NB4 (cell line): Measurements from ENCODE around the gene LDLRAD4.

ENCODE experiments used
- DNase-seq: peaks from one replicate; pipeline ENCODE4 v3.0.0; 2010; ENCODE audit warnings: low read depth
- H3K4me3 ChIP-seq: one replicate; pipeline ENCODE4 v1.5.1; 2011; ENCODE audit warnings: mild to moderate bottlenecking, low read depth, low read length, moderate library complexity
- CTCF ChIP-seq: IDR thresholded peaks from one replicate; pipeline ENCODE4 v1.5.1; 2012; ENCODE audit warnings: low read depth, low read length
- MAX ChIP-seq: IDR thresholded peaks from 2 replicates; pipeline ENCODE4 v1.6.1; 2011; ENCODE audit warnings: low read depth, low read length
- MYC ChIP-seq: IDR thresholded peaks from 2 replicates; pipeline ENCODE4 v1.6.1; 2011; ENCODE audit warnings: low read depth, low read length
- POLR2A ChIP-seq: IDR thresholded peaks from 2 replicates; pipeline ENCODE4 v1.6.1; 2011; ENCODE audit warnings: mild to moderate bottlenecking; ENCODE audit not compliant: insufficient read length; ENCODE audit errors: extremely low read depth

LDLRAD4 gene

GRCh38 chr18:13456736-13457271 is 238.2 kb downstream of the LDLRAD4 start:
- DNase-seq = no peak
- H3K4me3 ChIP-seq = no peak overlapping the region
- TF ChIP-seq MAX = no peak
- no peak for TF ChIP-seq CTCF
- TF ChIP-seq MYC = no peak
- TF ChIP-seq POLR2A = no peak

GRCh38 chr18:13457327-13457726 is 238.8 kb downstream of the LDLRAD4 start:
- no peak for TF ChIP-seq CTCF
- no peak for TF ChIP-seq POLR2A
- no peak for TF ChIP-seq MYC
- no peak for TF ChIP-seq MAX

GRCh38 chr18:13460946-13461345 is 242.4 kb downstream of the LDLRAD4 start:
- no peak for DNase-seq
- no peak for TF ChIP-seq POLR2A
- TF ChIP-seq CTCF = no peak
- TF ChIP-seq MYC = no peak
- TF ChIP-seq MAX = no peak
- H3K4me3 ChIP-seq = no peak overlapping the region

More at GRCh38 chr18:13457327-13457726, 238.8 kb downstream of the LDLRAD4 start:
- DNase-seq = no peak
- H3K4me3 ChIP-seq = no peak overlapping the region

- H3K4me3 ChIP-seq = no peak overlapping the region
- TF ChIP-seq CTCF = no peak
- TF ChIP-seq MAX = no peak
- no peak for TF ChIP-seq POLR2A
- no peak for TF ChIP-seq MYC
- DNase-seq = peak; percentile 7
These were observed 242.9 kb downstream of the LDLRAD4 start for GRCh38 chr18:13461469-13461868.

- DNase-seq = no peak
- no peak for TF ChIP-seq MYC
- no peak for TF ChIP-seq CTCF
- TF ChIP-seq MAX = no peak
- TF ChIP-seq POLR2A = no peak
- no peak overlapping the region for H3K4me3 ChIP-seq
These were observed 243.4 kb downstream of the LDLRAD4 start for GRCh38 chr18:13461936-13462335.
